Stimulated activated naive CD8-positive, alpha-beta T cell treated with anti-CD3 and anti-CD28 coated beads, Interleukin-15, Interleukin-2, amounts not matched to agents 100 U/mL and 50 U/mL, for 24 hours (primary cell): ENCODE results near the gene IL15.
"Not testable (repeated sequence)": the region's sequence is repeated elsewhere in the genome, so short reads cannot be mapped to it uniquely, and the experiment has no call there.

Source experiments
- ATAC-seq: fragments of 150-1000 bp; cut with Tn5 transposase; one replicate; pipeline ENCODE4 v1.10.0; 2021
- DNase-seq: peaks from one replicate; pipeline ENCODE4 v3.0.0; 2021

The IL15 gene

GRCh38 chr4:141705048-141705746 lies 68.8 kb downstream of the IL15 start:
- no peak for DNase-seq
- no peak for ATAC-seq

GRCh38 chr4:141705747-141706377 lies 69.5 kb downstream of the IL15 start:
- ATAC-seq (no peak), DNase-seq (no peak)

- DNase-seq (no peak), ATAC-seq (no peak)
Measured at GRCh38 chr4:141706445-141706844, 70.1 kb downstream of the IL15 start.

GRCh38 chr4:141711211-141711610 lies 74.8 kb downstream of the IL15 start:
- no peak for ATAC-seq
- DNase-seq, result no peak

GRCh38 chr4:141713185-141713584 lies 76.8 kb downstream of the IL15 start:
- ATAC-seq, result no peak
- DNase-seq, result no peak

GRCh38 chr4:141713771-141714445 lies 77.5 kb downstream of the IL15 start:
- ATAC-seq (no peak), DNase-seq (no peak)

GRCh38 chr4:141719585-141719984 lies 83.2 kb downstream of the IL15 start:
- ATAC-seq (no peak), DNase-seq (no peak)

GRCh38 chr4:141721174-141721573 lies 84.8 kb downstream of the IL15 start:
- DNase-seq (no peak), ATAC-seq (no peak)

- DNase-seq (no peak), ATAC-seq (no peak)
Measured at GRCh38 chr4:141724646-141725045, 88.3 kb downstream of the IL15 start.

- DNase-seq, result no peak
- no peak for ATAC-seq
Measured at GRCh38 chr4:141727420-141727819, 91.0 kb downstream of the IL15 start.

GRCh38 chr4:141730805-141731204 lies 94.4 kb downstream of the IL15 start:
- DNase-seq (no peak), ATAC-seq (no peak)

GRCh38 chr4:141731481-141731880 lies 95.1 kb downstream of the IL15 start:
- ATAC-seq (no peak), DNase-seq (no peak)

- no peak for DNase-seq
- no peak for ATAC-seq
Measured at GRCh38 chr4:141739636-141740035, 103.3 kb downstream of the IL15 start.

- ATAC-seq, result no peak
- DNase-seq, result no peak
Measured at GRCh38 chr4:141746026-141746425, 109.6 kb downstream of the IL15 start.

GRCh38 chr4:141751806-141752205 lies 115.4 kb downstream of the IL15 start:
- not testable (repeated sequence) for DNase-seq, ATAC-seq

GRCh38 chr4:141757287-141757686 lies 120.9 kb downstream of the IL15 start:
- no peak for ATAC-seq
- no peak for DNase-seq

- DNase-seq, result no peak
Measured at GRCh38 chr4:141759796-141760425, 123.5 kb downstream of the IL15 start.

GRCh38 chr4:141761926-141762325 lies 125.5 kb downstream of the IL15 start:
- no peak for ATAC-seq
- no peak for DNase-seq

More at GRCh38 chr4:141759796-141760425, 123.5 kb downstream of the IL15 start:
- ATAC-seq, result no peak

- DNase-seq, result no peak
- no peak for ATAC-seq
Measured at GRCh38 chr4:141763374-141763773, 127.0 kb downstream of the IL15 start.

- DNase-seq (no peak), ATAC-seq (no peak)
Measured at GRCh38 chr4:141768954-141769353, 132.6 kb downstream of the IL15 start.

- no peak for DNase-seq
- ATAC-seq, result no peak
Measured at GRCh38 chr4:141771889-141772830, 135.8 kb downstream of the IL15 start.

- ATAC-seq, result no peak
Measured at GRCh38 chr4:141772838-141773237, 136.5 kb downstream of the IL15 start.

More at GRCh38 chr4:141772838-141773237, 136.5 kb downstream of the IL15 start:
- DNase-seq, result no peak
